A673 (cell line): ENCODE results near the gene GPER1. TPM values are rescaled to one million over a fixed set of nuclear protein-coding genes. Genes with fewer than 3 reads are reported as not detected.

Experiments
- BruUV-seq: library from RNA; stranded (reverse); fragments of 400-500 nt; replicated peaks from 2 replicates; lab custom pipeline; 2021; lab: Mats Ljungman, UMichigan
- CTCF ChIA-PET: fragments of 300-600 bp; sonication (Branson Sonifier 250); formaldehyde crosslinking; loops from one replicate; lab custom pipeline; 2022; ENCODE audit warnings: antibody characterized with exemption; lab: Charles Lee
- POLR2A ChIA-PET: fragments of 300-600 bp; sonication (Branson Sonifier 250); formaldehyde crosslinking; loops from one replicate; lab custom pipeline; 2022; ENCODE audit warnings: antibody characterized with exemption; ENCODE audit not compliant: low non-redundant PET; lab: Charles Lee
- DNase-seq: peaks from one replicate; pipeline ENCODE4 v3.0.0-alpha.2; 2015; ENCODE audit warnings: low spot score
- H3K27ac ChIP-seq: fragments of 200-600 bp; sonication (generic); 2 replicates; pipeline ENCODE4 v1.5.1; 2016; ENCODE audit warnings: mixed run types, low read depth, mild to moderate bottlenecking, mixed read lengths, antibody characterized with exemption, low read length; ENCODE audit not compliant: poor library complexity, severe bottlenecking
- H3K27me3 ChIP-seq: fragments of 200-600 bp; sonication (generic); replicated peaks from 2 replicates; pipeline ENCODE4 v1.6.1; 2017; ENCODE audit warnings: mixed run types, low read depth, mild to moderate bottlenecking, mixed read lengths, antibody characterized with exemption, low read length; ENCODE audit not compliant: insufficient read depth, poor library complexity
- H3K36me3 ChIP-seq: fragments of 200-600 bp; sonication (generic); 2 replicates; pipeline ENCODE4 v1.6.1; 2016; ENCODE audit warnings: mixed run types, mild to moderate bottlenecking, mixed read lengths, antibody characterized with exemption, low read length; ENCODE audit not compliant: insufficient read depth, poor library complexity, severe bottlenecking
- H3K4me1 ChIP-seq: fragments of 200-600 bp; sonication (generic); 2 replicates; pipeline ENCODE4 v1.6.1; 2017; ENCODE audit warnings: mixed run types, mild to moderate bottlenecking, mixed read lengths, antibody characterized with exemption, low read length; ENCODE audit not compliant: insufficient read depth, poor library complexity, severe bottlenecking
- H3K4me3 ChIP-seq: fragments of 200-600 bp; sonication (generic); 2 replicates; pipeline ENCODE4 v1.5.1; 2016; ENCODE audit warnings: low read depth, mixed run types, mild to moderate bottlenecking, mixed read lengths, low read length; ENCODE audit not compliant: poor library complexity, severe bottlenecking
- H3K9me3 ChIP-seq: fragments of 200-600 bp; sonication (generic); 2 replicates; pipeline ENCODE4 v1.6.1; 2016; ENCODE audit warnings: mixed run types, low read depth, mild to moderate bottlenecking, mixed read lengths, antibody characterized with exemption, low read length; ENCODE audit not compliant: poor library complexity, severe bottlenecking
- CTCF ChIP-seq: fragments of 300-800, 200-600 bp; sonication (generic); conservative IDR thresholded peaks from 2 replicates; pipeline ENCODE4 v1.5.1; 2017; ENCODE audit warnings: low read depth, mild to moderate bottlenecking, antibody characterized with exemption, low read length, moderate library complexity, mixed read lengths
- EZH2 ChIP-seq: fragments of 200-600 bp; sonication (generic); IDR thresholded peaks from 2 replicates; pipeline ENCODE4 v1.6.1; 2017; ENCODE audit warnings: borderline replicate concordance, low read depth, mild to moderate bottlenecking, mixed read lengths, antibody characterized with exemption, low read length; ENCODE audit not compliant: poor library complexity, severe bottlenecking
- intact Hi-C: fragments of 100-400 bp; cut with micrococcal nuclease; formaldehyde crosslinking; loops from one replicate; pipeline ENCODE4 v1.10.0; 2022; ENCODE audit not compliant: unreplicated experiment
- total RNA-seq: library from RNA; stranded (reverse); gene quantifications from 2 replicates; pipeline ENCODE4 v1.2.3, GENCODE V29; 2021

GPER1 gene
- total RNA-seq, 1 experiment from 2014 or later, result 0.37 TPM

GRCh38 chr7:1121886-1122831 lies 34.2 kb downstream of the GPER1 start:
- DNase-seq, result peak; percentile 45
- Histone ChIP-seq H3K36me3 (peaks cover 5% of the 10 kb centered on the region), H3K4me3 (no peak overlapping the region), H3K27me3 (no peaks in the 10 kb centered on the region), H3K4me1 (peaks cover 20% of the 10 kb centered on the region), H3K27ac (peak overlapping the region; percentile 53), H3K9me3 (no peaks in the 10 kb centered on the region)
- intact Hi-C loops, result no loop called here
- BruUV-seq, result no TSS peak
- ChIA-PET POLR2A (no interaction called here), CTCF (interaction anchor here (1.2 kb wide), 1 partner anchor 56 kb away, joined by 3 read pairs; no protein-coding TSS in a partner anchor)
- TF ChIP-seq CTCF, result no peak

GRCh38 chr7:1122832-1123501 lies 35.1 kb downstream of the GPER1 start:
- H3K36me3 ChIP-seq, result peaks cover 5% of the 10 kb centered on the region
- H3K4me1 ChIP-seq, result peaks cover 20% of the 10 kb centered on the region
- H3K27me3 ChIP-seq, result no peaks in the 10 kb centered on the region
- H3K27ac ChIP-seq, result peak overlapping the region; percentile 53
- BruUV-seq, result no TSS peak
- intact Hi-C loops, result no loop called here
- H3K9me3 ChIP-seq, result no peaks in the 10 kb centered on the region
- no peak overlapping the region for H3K4me3 ChIP-seq
- no peak for DNase-seq
- TF ChIP-seq EZH2 (no peak), CTCF (no peak)
- CTCF ChIA-PET, result interaction anchor here (0.6 to 1.3 kb wide), 4 partner anchors 57 to 946 kb away, joined by 3 to 12 read pairs (median 4); no protein-coding TSS in a partner anchor
- POLR2A ChIA-PET, result no interaction called here

- Histone ChIP-seq H3K9me3 (no peaks in the 10 kb centered on the region), H3K36me3 (peaks cover 5% of the 10 kb centered on the region), H3K4me3 (no peak overlapping the region), H3K27ac (peak overlapping the region; percentile 53), H3K4me1 (peaks cover 20% of the 10 kb centered on the region), H3K27me3 (no peaks in the 10 kb centered on the region)
- intact Hi-C loops, result no loop called here
- DNase-seq, result peak; percentile 66
- TF ChIP-seq EZH2 (no peak), CTCF (peak; percentile 70)
- ChIA-PET CTCF (interaction anchor here (0.6 to 1.3 kb wide), 4 partner anchors 58 to 946 kb away, joined by 3 to 12 read pairs (median 4); no protein-coding TSS in a partner anchor), POLR2A (interaction anchor here (0.6 kb wide), 1 partner anchor 372 kb away, joined by 3 read pairs; no protein-coding TSS in a partner anchor)
- BruUV-seq, result no TSS peak
Measured at GRCh38 chr7:1123715-1124114, 35.8 kb downstream of the GPER1 start.
